CD4-positive, alpha-beta T cell (primary cell): Measurements from ENCODE around the gene HIP1. TPM values are rescaled to one million over a fixed set of nuclear protein-coding genes. Genes with fewer than 3 reads are reported as not detected.

Source experiments
- ATAC-seq: fragments of 200-7000 bp; cut with Tn5 transposase; one replicate; pipeline ENCODE4 v1.10.0; 2022; ENCODE audit warnings: mild to moderate bottlenecking; ENCODE audit not compliant: poor library complexity
- CTCF ChIA-PET: fragments of 350-600 bp; sonication (Branson Sonifier 250); formaldehyde crosslinking; loops from one replicate; lab custom pipeline; 2021; ENCODE audit warnings: antibody characterized with exemption, inconsistent platforms; lab: Charles Lee
- POLR2A ChIA-PET: fragments of 350-600 bp; sonication (Branson Sonifier 250); formaldehyde crosslinking; loops from one replicate; lab custom pipeline; 2021; ENCODE audit warnings: antibody characterized with exemption, inconsistent platforms; lab: Charles Lee
- DNase-seq, 14 experiments: peaks; one replicate each; pipeline ENCODE4 v3.0.0-alpha.2; 2013 to 2020; ENCODE audit warnings: mixed read lengths in 2 of 14
- H3K27ac ChIP-seq, 2 donors: one replicate each; pipeline versions ENCODE4 v1.5.1 to v1.7.0; 2013; ENCODE audit warnings: low read length in 2 of 2, low read depth in 1 of 2, mild to moderate bottlenecking in 1 of 2
- H3K27me3 ChIP-seq, 2 experiments: 1 replicate in 1 of 2; 2 replicates in 1 of 2; pipeline versions ENCODE4 v1.6.1 to v1.7.0; 2013; ENCODE audit warnings: low read length in 2 of 2, control low read depth in 1 of 2, mild to moderate bottlenecking in 1 of 2, moderate library complexity in 1 of 2; ENCODE audit not compliant: insufficient read depth in 2 of 2, control insufficient read depth in 1 of 2
- H3K36me3 ChIP-seq: one replicate; pipeline ENCODE4 v1.6.1; 2013; ENCODE audit warnings: low read length, control low read depth; ENCODE audit not compliant: insufficient read depth
- H3K4me1 ChIP-seq: one replicate; pipeline ENCODE4 v1.6.1; 2013; ENCODE audit warnings: low read length, control low read depth; ENCODE audit not compliant: insufficient read depth
- H3K4me3 ChIP-seq: one replicate; pipeline ENCODE4 v1.5.1; 2013; ENCODE audit warnings: mild to moderate bottlenecking, low read length, moderate library complexity
- H3K9me3 ChIP-seq, 2 experiments: 1 replicate in 1 of 2; 2 replicates in 1 of 2; pipeline versions ENCODE4 v1.6.1 to v1.7.0; 2013; ENCODE audit warnings: low read length in 2 of 2, mild to moderate bottlenecking in 2 of 2, control low read depth in 1 of 2, moderate library complexity in 1 of 2; ENCODE audit not compliant: control insufficient read depth in 1 of 2, insufficient read depth in 1 of 2
- H3K27ac Mint-ChIP-seq: one replicate; pipeline ENCODE4 v1.8.0; 2020; ENCODE audit warnings: mixed read lengths
- H3K27me3 Mint-ChIP-seq: one replicate; pipeline ENCODE4 v1.8.0; 2021; ENCODE audit warnings: mixed read lengths
- H3K36me3 Mint-ChIP-seq: one replicate; pipeline ENCODE4 v1.8.0; 2021; ENCODE audit warnings: low read depth, mixed read lengths
- H3K4me1 Mint-ChIP-seq: one replicate; pipeline ENCODE4 v1.8.0; 2021; ENCODE audit warnings: low read depth, mixed read lengths
- H3K4me3 Mint-ChIP-seq: one replicate; pipeline ENCODE4 v1.8.0; 2020; ENCODE audit warnings: mild to moderate bottlenecking, mixed read lengths
- H3K9me3 Mint-ChIP-seq: one replicate; pipeline ENCODE4 v1.8.0; 2020; ENCODE audit warnings: mixed read lengths
- intact Hi-C, 2 experiments: fragments of 100-400 bp; cut with DNase I in 1 of 2; cut with micrococcal nuclease in 1 of 2; formaldehyde crosslinking; loops; one replicate each; pipeline versions ENCODE4 v1.15.1 to v1.9.0; 2023 to 2025; cut with DNase I, micrococcal nuclease
- total RNA-seq, 174 experiments: library from RNA in 2 of 174; stranded (reverse) in 2 of 174; gene quantifications; one replicate each; pipeline ENCODE4 v1.2.3 and lab custom pipeline; 2021 to 2026
- TF ChIP-seq, protein P1 (sequence below): fragments of 200-600 bp; IDR thresholded peaks from one replicate; pipeline ENCODE4 v1.8.0; 2022; ENCODE audit warnings: antibody characterized with exemption, mild to moderate bottlenecking

The HIP1 gene
- total RNA-seq, 2 experiments from 2014 or later: 1.5 to 1.7 TPM

DNA sequence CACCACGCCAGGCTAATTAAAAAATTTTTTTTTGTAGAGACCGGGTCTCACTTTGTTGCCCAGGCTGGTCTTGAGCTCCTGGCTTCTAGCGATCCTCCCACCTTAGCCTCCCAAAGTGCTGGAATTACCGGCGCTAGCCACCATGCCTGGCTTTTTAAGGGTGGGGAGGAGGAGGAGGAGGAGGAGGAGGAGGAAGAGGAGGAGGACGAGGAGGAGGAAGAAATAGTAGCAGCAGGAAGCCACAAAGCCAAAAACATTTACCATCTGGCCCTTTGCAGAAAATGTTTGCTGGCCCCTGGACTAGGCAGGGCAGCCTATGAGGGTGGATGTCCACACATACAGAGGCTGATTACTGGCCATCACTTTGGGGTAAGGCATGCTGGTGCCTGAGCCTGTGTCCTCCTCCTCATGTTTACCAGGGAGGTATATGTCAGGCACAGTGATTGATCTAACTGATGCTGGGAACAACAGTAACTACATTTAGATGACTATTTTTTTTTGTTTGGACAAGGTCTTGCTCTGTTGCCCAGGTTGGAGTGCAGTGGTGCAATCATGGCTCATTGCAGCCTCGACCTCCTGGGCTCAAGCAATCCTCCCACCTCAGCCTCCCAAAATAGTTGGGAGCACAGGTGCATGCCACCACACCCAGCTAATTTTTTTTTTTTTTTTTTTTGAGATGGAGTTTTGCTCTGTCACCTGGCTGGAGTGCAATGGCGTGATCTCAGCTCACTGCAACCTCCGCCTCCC is 122.1 kb downstream of the HIP1 start:
- no peak for DNase-seq
- H3K27ac ChIP-seq: no peak overlapping the region
- no peaks in the 10 kb centered on the region for H3K9me3 Mint-ChIP-seq
- H3K27me3 Mint-ChIP-seq: no peaks in the 10 kb centered on the region
- H3K27ac Mint-ChIP-seq: no peak overlapping the region
- H3K9me3 ChIP-seq: no peaks in the 10 kb centered on the region
- peaks cover 27% of the 10 kb centered on the region for H3K4me1 ChIP-seq
- H3K36me3 ChIP-seq: no peaks in the 10 kb centered on the region
- intact Hi-C loops: no loop called here
- ATAC-seq: no peak
- ChIA-PET CTCF (no interaction called here), POLR2A (no interaction called here)
- TF ChIP-seq, protein P1, sequence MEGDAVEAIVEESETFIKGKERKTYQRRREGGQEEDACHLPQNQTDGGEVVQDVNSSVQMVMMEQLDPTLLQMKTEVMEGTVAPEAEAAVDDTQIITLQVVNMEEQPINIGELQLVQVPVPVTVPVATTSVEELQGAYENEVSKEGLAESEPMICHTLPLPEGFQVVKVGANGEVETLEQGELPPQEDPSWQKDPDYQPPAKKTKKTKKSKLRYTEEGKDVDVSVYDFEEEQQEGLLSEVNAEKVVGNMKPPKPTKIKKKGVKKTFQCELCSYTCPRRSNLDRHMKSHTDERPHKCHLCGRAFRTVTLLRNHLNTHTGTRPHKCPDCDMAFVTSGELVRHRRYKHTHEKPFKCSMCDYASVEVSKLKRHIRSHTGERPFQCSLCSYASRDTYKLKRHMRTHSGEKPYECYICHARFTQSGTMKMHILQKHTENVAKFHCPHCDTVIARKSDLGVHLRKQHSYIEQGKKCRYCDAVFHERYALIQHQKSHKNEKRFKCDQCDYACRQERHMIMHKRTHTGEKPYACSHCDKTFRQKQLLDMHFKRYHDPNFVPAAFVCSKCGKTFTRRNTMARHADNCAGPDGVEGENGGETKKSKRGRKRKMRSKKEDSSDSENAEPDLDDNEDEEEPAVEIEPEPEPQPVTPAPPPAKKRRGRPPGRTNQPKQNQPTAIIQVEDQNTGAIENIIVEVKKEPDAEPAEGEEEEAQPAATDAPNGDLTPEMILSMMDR: no peak
- no peaks in the 10 kb centered on the region for H3K36me3 Mint-ChIP-seq
- peaks cover 20% of the 10 kb centered on the region for H3K4me1 Mint-ChIP-seq
- no peak overlapping the region for H3K4me3 Mint-ChIP-seq
- H3K4me3 ChIP-seq: no peak overlapping the region
- H3K27me3 ChIP-seq: no peaks in the 10 kb centered on the region

DNA sequence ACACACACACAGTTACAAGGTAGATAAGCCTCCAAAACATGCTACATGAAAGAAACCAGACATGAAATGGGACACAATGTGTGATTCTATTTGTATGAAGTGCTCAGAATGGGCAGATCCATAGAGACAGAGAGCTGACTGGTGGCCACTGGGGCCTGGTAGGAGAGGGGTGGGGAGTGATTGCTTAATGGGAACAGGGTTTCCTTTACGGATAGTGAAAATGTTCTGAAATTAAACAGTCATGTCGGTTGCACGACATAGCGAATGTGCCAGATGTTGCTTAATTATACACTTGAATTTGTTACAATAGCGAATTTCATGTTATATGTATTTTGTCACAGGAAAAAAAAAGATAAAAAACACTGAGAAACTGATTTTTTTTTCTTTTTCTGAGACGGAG is 124.3 kb downstream of the HIP1 start:
- Mint-ChIP-seq H3K9me3 (no peaks in the 10 kb centered on the region), H3K36me3 (no peaks in the 10 kb centered on the region), H3K4me3 (no peak overlapping the region), H3K27me3 (no peaks in the 10 kb centered on the region), H3K4me1 (peaks cover 20% of the 10 kb centered on the region), H3K27ac (no peak overlapping the region)
- DNase-seq (no peak), ATAC-seq (no peak)
- Histone ChIP-seq H3K36me3 (no peaks in the 10 kb centered on the region), H3K9me3 (no peaks in the 10 kb centered on the region), H3K4me1 (peaks cover 27% of the 10 kb centered on the region), H3K27ac (no peak overlapping the region), H3K4me3 (no peak overlapping the region), H3K27me3 (no peaks in the 10 kb centered on the region)
- intact Hi-C loops: no loop called here
- CTCF ChIA-PET: no interaction called here
- TF ChIP-seq, protein P1: no peak
- POLR2A ChIA-PET: no interaction called here

DNA sequence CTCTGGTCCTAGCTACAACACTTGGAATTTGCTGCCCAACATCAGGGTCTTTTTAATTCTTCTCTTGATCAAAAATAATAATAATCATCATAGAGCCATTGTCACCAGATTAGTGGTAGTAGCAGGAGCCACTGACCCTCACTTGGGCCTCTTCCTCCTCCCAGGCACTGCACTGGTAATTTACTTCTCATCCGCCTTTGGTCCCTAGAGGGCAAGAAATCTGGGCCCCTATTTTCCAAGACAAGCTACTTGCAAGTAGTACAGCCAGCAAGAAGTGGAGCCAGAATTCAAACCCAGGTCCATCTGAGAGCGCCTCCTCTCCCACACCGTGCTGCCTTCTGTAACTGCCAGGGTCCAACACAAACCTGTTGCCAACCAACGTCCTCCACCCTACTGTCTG is 125.4 kb downstream of the HIP1 start:
- Mint-ChIP-seq H3K4me1 (peaks cover 14% of the 10 kb centered on the region), H3K36me3 (no peaks in the 10 kb centered on the region), H3K27me3 (no peaks in the 10 kb centered on the region), H3K4me3 (no peak overlapping the region), H3K9me3 (no peaks in the 10 kb centered on the region), H3K27ac (no peak overlapping the region)
- CTCF ChIA-PET: no interaction called here
- Histone ChIP-seq H3K4me3 (no peak overlapping the region), H3K9me3 (no peaks in the 10 kb centered on the region), H3K27ac (no peak overlapping the region), H3K4me1 (peaks cover 19% of the 10 kb centered on the region), H3K36me3 (no peaks in the 10 kb centered on the region), H3K27me3 (no peaks in the 10 kb centered on the region)
- no peak for DNase-seq
- TF ChIP-seq, protein P1: no peak
- ATAC-seq: no peak
- POLR2A ChIA-PET: no interaction called here
- intact Hi-C loops: no loop called here
